SU-DHL-6 (cell line): Measurements from ENCODE around the gene VWA8.

Experiments used
- H2AFZ ChIP-seq: fragments of 200-600 bp; sonication (generic); 2 replicates; pipeline ENCODE4 v1.6.1; 2014; ENCODE audit warnings: low read depth, mild to moderate bottlenecking, moderate library complexity, mixed read lengths, antibody characterized with exemption, low read length; ENCODE audit not compliant: severe bottlenecking
- H3F3A ChIP-seq: fragments of 200-600 bp; shearing (Covaris generic); 2 replicates; pipeline ENCODE4 v1.6.0; 2016; ENCODE audit warnings: antibody characterized with exemption, mild to moderate bottlenecking; ENCODE audit not compliant: insufficient read depth
- H3K27ac ChIP-seq: fragments of 200-600 bp; sonication (generic); 2 replicates; pipeline ENCODE4 v1.5.1; 2016; ENCODE audit warnings: low read depth, mild to moderate bottlenecking, low read length, moderate library complexity, mixed read lengths
- H3K27me3 ChIP-seq: fragments of 200-600 bp; sonication (generic), shearing (Covaris generic); 2 replicates; pipeline ENCODE4 v1.6.0; 2014; ENCODE audit warnings: mild to moderate bottlenecking, low read length
- H3K36me3 ChIP-seq: fragments of 200-600 bp; sonication (generic); 2 replicates; pipeline ENCODE4 v1.6.1; 2014; ENCODE audit warnings: mild to moderate bottlenecking, low read length, mixed read lengths
- H3K4me2 ChIP-seq: fragments of 300-600, 200-600 bp; shearing (Covaris generic), sonication (generic); 2 replicates; pipeline ENCODE4 v1.6.0; 2014; ENCODE audit warnings: low read length, low read depth, mild to moderate bottlenecking; ENCODE audit not compliant: poor library complexity, severe bottlenecking
- H3K4me3 ChIP-seq: fragments of 200-600 bp; sonication (generic); 2 replicates; pipeline ENCODE4 v1.5.1; 2014; ENCODE audit warnings: antibody characterized with exemption, low read length, mild to moderate bottlenecking, mixed read lengths; ENCODE audit not compliant: insufficient read depth, poor library complexity, severe bottlenecking
- H3K79me2 ChIP-seq: fragments of 200-600 bp; sonication (generic); 2 replicates; pipeline ENCODE4 v1.6.1; 2014; ENCODE audit warnings: mild to moderate bottlenecking, low read length, moderate library complexity; ENCODE audit not compliant: insufficient read depth
- H3K9ac ChIP-seq: fragments of 200-600 bp; sonication (generic); 2 replicates; pipeline ENCODE4 v1.7.0; 2014; ENCODE audit warnings: mild to moderate bottlenecking, low read length
- H3K9me2 ChIP-seq: fragments of 200-600 bp; sonication (generic); replicated peaks from 2 replicates; pipeline ENCODE4 v1.6.1; 2014; ENCODE audit warnings: low read length; ENCODE audit not compliant: insufficient read depth
- H3K9me3 ChIP-seq: fragments of 200-600 bp; sonication (generic); 2 replicates; pipeline ENCODE4 v1.6.1; 2014; ENCODE audit warnings: low read length, mixed read lengths; ENCODE audit not compliant: insufficient read depth
- H4K20me1 ChIP-seq: fragments of 200-600 bp; sonication (generic); 2 replicates; pipeline ENCODE4 v1.6.1; 2014; ENCODE audit warnings: low read depth, mild to moderate bottlenecking, antibody characterized with exemption, low read length, moderate library complexity, mixed read lengths
- EZH2phosphoT487 ChIP-seq: fragments of 200-600 bp; sonication (generic), shearing (Covaris generic); conservative IDR thresholded peaks from 2 replicates; pipeline ENCODE4 v1.6.1; 2018; ENCODE audit warnings: mild to moderate bottlenecking, antibody characterized with exemption, low read length, moderate library complexity, mixed read lengths
- TF ChIP-seq, protein P1 (sequence below): fragments of 200-600 bp; sonication (generic); IDR thresholded peaks from one replicate; pipeline ENCODE4 v1.5.1; 2017; ENCODE audit warnings: antibody characterized with exemption, mild to moderate bottlenecking, low read length, moderate library complexity; ENCODE audit not compliant: insufficient read depth, poor library complexity, severe bottlenecking

Gene VWA8

DNA sequence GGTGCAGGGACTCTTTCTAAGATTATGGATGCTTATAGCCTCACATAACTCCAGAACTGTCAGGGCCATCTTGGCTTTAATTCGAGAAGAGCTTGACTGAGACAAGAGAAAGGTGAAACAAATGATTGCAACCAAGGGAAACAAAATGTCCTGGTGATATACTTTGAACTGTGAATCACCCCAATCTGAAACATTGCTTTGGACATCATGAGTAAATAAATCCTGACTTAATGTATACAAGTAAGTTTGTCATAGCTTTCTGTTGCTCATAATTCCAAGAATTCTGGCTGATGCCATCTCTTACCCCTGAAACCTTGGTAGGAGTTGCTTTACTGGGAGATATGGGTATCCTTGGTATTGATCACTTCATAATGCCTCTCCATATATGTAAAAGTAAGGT, 5.8 kb upstream of the VWA8 start:
- no peak for TF ChIP-seq EZH2phosphoT487
- TF ChIP-seq, protein P1, sequence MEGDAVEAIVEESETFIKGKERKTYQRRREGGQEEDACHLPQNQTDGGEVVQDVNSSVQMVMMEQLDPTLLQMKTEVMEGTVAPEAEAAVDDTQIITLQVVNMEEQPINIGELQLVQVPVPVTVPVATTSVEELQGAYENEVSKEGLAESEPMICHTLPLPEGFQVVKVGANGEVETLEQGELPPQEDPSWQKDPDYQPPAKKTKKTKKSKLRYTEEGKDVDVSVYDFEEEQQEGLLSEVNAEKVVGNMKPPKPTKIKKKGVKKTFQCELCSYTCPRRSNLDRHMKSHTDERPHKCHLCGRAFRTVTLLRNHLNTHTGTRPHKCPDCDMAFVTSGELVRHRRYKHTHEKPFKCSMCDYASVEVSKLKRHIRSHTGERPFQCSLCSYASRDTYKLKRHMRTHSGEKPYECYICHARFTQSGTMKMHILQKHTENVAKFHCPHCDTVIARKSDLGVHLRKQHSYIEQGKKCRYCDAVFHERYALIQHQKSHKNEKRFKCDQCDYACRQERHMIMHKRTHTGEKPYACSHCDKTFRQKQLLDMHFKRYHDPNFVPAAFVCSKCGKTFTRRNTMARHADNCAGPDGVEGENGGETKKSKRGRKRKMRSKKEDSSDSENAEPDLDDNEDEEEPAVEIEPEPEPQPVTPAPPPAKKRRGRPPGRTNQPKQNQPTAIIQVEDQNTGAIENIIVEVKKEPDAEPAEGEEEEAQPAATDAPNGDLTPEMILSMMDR, result no peak
- H2AFZ ChIP-seq, result no peak overlapping the region
- no peaks in the 10 kb centered on the region for H3K27me3 ChIP-seq
- no peak overlapping the region for H3K27ac ChIP-seq
- H3K36me3 ChIP-seq, result no peaks in the 10 kb centered on the region
- H3K79me2 ChIP-seq, result no peaks in the 10 kb centered on the region
- no peaks in the 10 kb centered on the region for H3K9me2 ChIP-seq
- no peaks in the 10 kb centered on the region for H3K9me3 ChIP-seq
- no peak overlapping the region for H3K4me2 ChIP-seq
- H3K4me3 ChIP-seq, result no peak overlapping the region
- no peaks in the 10 kb centered on the region for H3F3A ChIP-seq
- H3K9ac ChIP-seq, result no peak overlapping the region
- no peaks in the 10 kb centered on the region for H4K20me1 ChIP-seq

DNA sequence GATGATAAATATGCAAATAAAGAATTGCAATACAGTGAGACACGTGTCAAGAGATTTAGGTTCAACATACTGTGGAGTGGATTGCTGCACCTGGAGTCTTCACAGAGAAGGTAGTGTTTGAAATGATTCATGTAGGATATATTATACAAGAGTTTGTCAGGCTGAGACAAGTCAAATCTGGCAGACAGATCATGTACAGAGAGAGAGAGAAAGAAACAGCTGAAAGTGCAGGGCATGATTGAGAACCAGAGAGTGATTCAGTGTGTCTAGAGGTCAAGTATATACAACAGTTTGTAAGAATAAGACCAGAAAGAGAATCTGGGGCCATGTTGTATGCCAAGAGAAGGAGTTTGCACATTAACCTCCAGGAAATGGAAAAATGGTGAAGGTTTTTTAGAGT, 2.1 kb upstream of the VWA8 start:
- H2AFZ ChIP-seq, result no peak overlapping the region
- TF ChIP-seq, protein P1, result no peak
- no peak for TF ChIP-seq EZH2phosphoT487

DNA sequence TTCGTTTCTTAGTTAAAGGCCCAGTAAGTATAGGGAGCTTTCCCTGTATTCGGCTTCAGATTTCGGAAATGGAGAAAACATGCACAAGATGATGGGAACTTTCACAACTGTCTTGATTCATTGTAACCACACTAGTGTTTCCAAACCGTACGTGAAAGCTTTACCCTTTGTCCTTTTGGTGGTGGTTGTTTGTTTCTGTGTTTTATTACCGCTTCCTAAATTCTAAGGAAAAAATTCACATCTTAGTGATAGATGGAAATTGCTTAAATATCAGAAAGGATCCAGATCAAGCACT, 504 bp upstream of the VWA8 start:
- H3K27me3 ChIP-seq, result no peaks in the 10 kb centered on the region
- no peaks in the 10 kb centered on the region for H4K20me1 ChIP-seq
- H3K9me3 ChIP-seq, result no peaks in the 10 kb centered on the region
- peaks cover 5% of the 10 kb centered on the region; the same call in 1 of the 2 replicates for H3F3A ChIP-seq
- no peak for TF ChIP-seq EZH2phosphoT487
- TF ChIP-seq, protein P1, result no peak
- no peak overlapping the region for H3K27ac ChIP-seq
- peak overlapping the region; percentile 84 for H3K4me2 ChIP-seq
- peak overlapping the region; percentile 100 for H2AFZ ChIP-seq
- no peaks in the 10 kb centered on the region for H3K9me2 ChIP-seq
- peak overlapping the region; percentile 73 for H3K4me3 ChIP-seq
- peak overlapping the region; percentile 76 for H3K9ac ChIP-seq
- H3K79me2 ChIP-seq, result peaks cover 14% of the 10 kb centered on the region
- no peaks in the 10 kb centered on the region for H3K36me3 ChIP-seq

More for the DNA sequence above, 2.1 kb upstream of the VWA8 start:
- Histone ChIP-seq H3K9me3 (no peaks in the 10 kb centered on the region), H3K4me2 (no peak overlapping the region), H3K9ac (no peak overlapping the region), H3K36me3 (no peaks in the 10 kb centered on the region), H4K20me1 (no peaks in the 10 kb centered on the region), H3K79me2 (peaks cover 10% of the 10 kb centered on the region), H3K27ac (no peak overlapping the region), H3K4me3 (no peak overlapping the region), H3K27me3 (no peaks in the 10 kb centered on the region), H3F3A (peaks cover 5% of the 10 kb centered on the region; the same call in 1 of the 2 replicates), H3K9me2 (no peaks in the 10 kb centered on the region)
